DND-41 (cell line): Measurements from ENCODE around the gene HOXC11.

Source experiments
- ATAC-seq: fragments of 200-7000 bp; cut with Tn5 transposase; 3 replicates; pipeline ENCODE4 v1.9.1; 2021; ENCODE audit warnings: low read depth; ENCODE audit not compliant: insufficient read depth
- DNase-seq: peaks from one replicate; pipeline ENCODE4 v3.0.0-alpha.2; 2020
- H2AFZ ChIP-seq: 2 replicates; pipeline ENCODE4 v1.6.0; 2012; ENCODE audit warnings: low read depth, low read length
- H3K27ac ChIP-seq: 2 replicates; pipeline ENCODE4 v1.5.1; 2012; ENCODE audit warnings: low read length, inconsistent platforms
- H3K27me3 ChIP-seq: fragments of 200-600 bp; sonication (generic); 2 replicates; pipeline ENCODE4 v1.6.0; 2012; ENCODE audit warnings: low read length, mild to moderate bottlenecking, inconsistent platforms; ENCODE audit not compliant: insufficient read depth, poor library complexity
- H3K36me3 ChIP-seq: 2 replicates; pipeline ENCODE4 v1.5.1; 2012; ENCODE audit warnings: low read length, inconsistent platforms; ENCODE audit not compliant: insufficient read depth
- H3K4me1 ChIP-seq: 2 replicates; pipeline ENCODE4 v1.5.1; 2012; ENCODE audit warnings: mild to moderate bottlenecking, low read length; ENCODE audit not compliant: insufficient read depth
- H3K4me2 ChIP-seq: 2 replicates; pipeline ENCODE4 v1.6.0; 2012; ENCODE audit warnings: mild to moderate bottlenecking, moderate library complexity, low read length, inconsistent platforms; ENCODE audit not compliant: insufficient read depth
- H3K4me3 ChIP-seq, 2 experiments: fragments of 200-600 bp in 1 of 2; shearing (Covaris generic) in 1 of 2; 2 replicates each; pipeline ENCODE4 v1.5.1; 2012 to 2016; ENCODE audit warnings: inconsistent platforms in 2 of 2, low read length in 2 of 2, mild to moderate bottlenecking in 2 of 2, low read depth in 1 of 2, moderate library complexity in 1 of 2
- H3K79me2 ChIP-seq: 2 replicates; pipeline ENCODE4 v1.6.0; 2012; ENCODE audit warnings: low read length, inconsistent platforms; ENCODE audit not compliant: insufficient read depth
- H3K9ac ChIP-seq: 2 replicates; pipeline ENCODE4 v1.6.0; 2012; ENCODE audit warnings: low read depth, mild to moderate bottlenecking, inconsistent platforms, low read length, moderate library complexity
- H3K9me3 ChIP-seq: 2 replicates; pipeline ENCODE4 v1.5.1; 2012; ENCODE audit warnings: low read length, moderate library complexity, mild to moderate bottlenecking, inconsistent platforms; ENCODE audit not compliant: insufficient read depth, severe bottlenecking
- H4K20me1 ChIP-seq: 2 replicates; pipeline ENCODE4 v1.6.0; 2012; ENCODE audit warnings: low read length; ENCODE audit not compliant: insufficient read depth
- CTCF ChIP-seq: IDR thresholded peaks from 2 replicates; pipeline ENCODE4 v1.5.1; 2012; ENCODE audit warnings: borderline replicate concordance, low read length, moderate library complexity, mild to moderate bottlenecking; ENCODE audit not compliant: poor library complexity, severe bottlenecking; ENCODE audit errors: extremely low read depth
- EZH2 ChIP-seq: IDR thresholded peaks from 3 replicates; pipeline ENCODE4 v1.6.1; 2012; ENCODE audit warnings: borderline replicate concordance, low read depth, mild to moderate bottlenecking, moderate library complexity, low read length, inconsistent platforms; ENCODE audit not compliant: severe bottlenecking

HOXC11 gene

DNA sequence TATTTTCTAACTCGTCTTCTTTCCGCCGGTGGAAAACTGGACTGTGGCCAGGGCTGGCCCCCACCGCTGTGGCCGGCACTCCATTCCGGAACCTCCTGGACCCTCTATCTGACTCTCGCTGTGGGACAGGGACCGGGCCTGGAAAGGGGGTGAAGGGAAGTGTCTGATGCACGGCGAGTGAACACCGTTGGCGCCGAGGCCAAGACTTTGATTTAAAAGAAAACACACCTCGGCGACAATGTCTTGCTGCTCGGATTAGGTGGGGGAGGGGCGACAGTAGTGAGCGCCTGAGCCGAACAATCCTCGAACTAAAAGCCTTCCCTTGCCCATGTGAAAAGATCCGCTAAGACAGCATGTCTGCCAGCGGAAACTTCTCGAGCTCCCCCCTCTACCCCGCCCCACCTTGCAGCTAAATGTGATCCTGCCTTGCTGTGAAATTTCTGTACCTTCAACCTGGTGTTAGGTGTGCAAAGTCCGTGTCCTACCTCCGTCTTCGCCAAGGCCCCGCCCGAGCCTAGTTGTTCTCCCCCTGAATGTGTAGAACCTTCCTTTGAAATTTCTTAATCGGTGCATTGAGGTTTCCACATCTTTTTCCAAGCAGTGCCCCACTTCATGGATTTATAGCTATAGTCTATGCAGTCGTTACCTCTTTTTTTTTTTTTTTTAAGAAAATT is 2.7 kb downstream of the HOXC11 start:
- H3K27ac ChIP-seq: no peak overlapping the region
- TF ChIP-seq EZH2: no peak
- no peak for TF ChIP-seq CTCF
- no peaks in the 10 kb centered on the region for H3K79me2 ChIP-seq
- DNase-seq: no peak
- no peaks in the 10 kb centered on the region for H4K20me1 ChIP-seq
- no peak overlapping the region for H3K9ac ChIP-seq
- H3K4me3 ChIP-seq: no peak overlapping the region
- H3K27me3 ChIP-seq: peaks cover 43% of the 10 kb centered on the region
- no peak overlapping the region for H3K4me2 ChIP-seq
- no peaks in the 10 kb centered on the region for H3K9me3 ChIP-seq
- no peak for ATAC-seq
- H2AFZ ChIP-seq: no peak overlapping the region
- no peaks in the 10 kb centered on the region for H3K36me3 ChIP-seq
- H3K4me1 ChIP-seq: peaks cover 5% of the 10 kb centered on the region

- DNase-seq (no peak), ATAC-seq (no peak)
- Histone ChIP-seq H3K4me3 (no peak overlapping the region), H3K9me3 (no peaks in the 10 kb centered on the region), H3K9ac (no peak overlapping the region), H3K4me1 (peaks cover 5% of the 10 kb centered on the region), H4K20me1 (no peaks in the 10 kb centered on the region), H3K27ac (no peak overlapping the region), H3K36me3 (no peaks in the 10 kb centered on the region), H3K79me2 (no peaks in the 10 kb centered on the region), H2AFZ (no peak overlapping the region), H3K27me3 (peaks cover 45% of the 10 kb centered on the region), H3K4me2 (no peak overlapping the region)
- TF ChIP-seq CTCF: no peak
- TF ChIP-seq EZH2: no peak
These were observed 3.4 kb downstream of the HOXC11 start for GRCh38 chr12:53976172-53976822.

- TF ChIP-seq EZH2: no peak
- Histone ChIP-seq H4K20me1 (no peaks in the 10 kb centered on the region), H2AFZ (no peak overlapping the region), H3K27ac (no peak overlapping the region), H3K79me2 (no peaks in the 10 kb centered on the region), H3K4me1 (peaks cover 5% of the 10 kb centered on the region), H3K36me3 (no peaks in the 10 kb centered on the region), H3K9me3 (no peaks in the 10 kb centered on the region), H3K4me3 (no peak overlapping the region), H3K9ac (no peak overlapping the region), H3K4me2 (no peak overlapping the region), H3K27me3 (peaks cover 45% of the 10 kb centered on the region)
- no peak for ATAC-seq
- no peak for DNase-seq
These were observed 4.1 kb downstream of the HOXC11 start for GRCh38 chr12:53976823-53977595.
